Suppressor macrophage (primary cell): ENCODE data around the gene FAR2.
A peak's percentile ranks its signal among the peaks of the same experiment; 100 is the strongest.
"Not testable (repeated sequence)": the region's sequence is repeated elsewhere in the genome, so short reads cannot be mapped to it uniquely, and the experiment has no call there.

Experiments used
- DNase-seq, 4 experiments: peaks; one replicate each; pipeline ENCODE4 v3.0.0-alpha.2; 2020 to 2022

FAR2 gene

DNA sequence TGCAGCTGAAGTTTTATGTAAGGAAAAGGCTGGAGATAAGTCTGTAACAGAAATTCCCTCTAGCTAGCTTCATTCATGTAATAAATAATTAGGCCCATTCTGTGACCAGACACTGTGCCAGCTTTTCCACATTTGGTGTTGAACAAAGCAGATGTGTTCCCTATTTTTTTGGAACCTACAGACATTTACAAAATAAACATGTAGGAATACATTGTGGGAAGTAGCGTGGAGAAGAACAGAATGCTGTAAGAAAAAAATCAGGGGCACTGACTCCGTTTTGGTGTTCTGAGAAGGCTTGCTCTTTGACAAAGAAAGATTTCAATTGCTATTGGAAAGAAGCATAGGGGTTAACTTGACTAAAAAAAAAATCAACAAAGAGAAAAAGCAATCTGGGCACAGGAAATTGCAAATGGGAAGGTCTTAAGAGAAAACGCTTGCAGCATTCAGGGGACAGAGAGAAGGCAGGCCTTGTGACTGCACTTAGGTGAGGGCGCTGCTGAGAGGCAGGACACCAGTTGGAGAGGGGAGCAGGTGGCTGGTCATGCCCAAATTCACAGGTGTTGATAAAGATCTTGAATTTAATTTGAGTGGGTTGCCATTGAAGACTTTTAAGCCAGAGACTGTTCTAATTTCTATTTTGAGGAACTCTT is 4.0 kb downstream of the FAR2 start:
- peak in 1 of 4 experiments; percentile 24 for DNase-seq

DNA sequence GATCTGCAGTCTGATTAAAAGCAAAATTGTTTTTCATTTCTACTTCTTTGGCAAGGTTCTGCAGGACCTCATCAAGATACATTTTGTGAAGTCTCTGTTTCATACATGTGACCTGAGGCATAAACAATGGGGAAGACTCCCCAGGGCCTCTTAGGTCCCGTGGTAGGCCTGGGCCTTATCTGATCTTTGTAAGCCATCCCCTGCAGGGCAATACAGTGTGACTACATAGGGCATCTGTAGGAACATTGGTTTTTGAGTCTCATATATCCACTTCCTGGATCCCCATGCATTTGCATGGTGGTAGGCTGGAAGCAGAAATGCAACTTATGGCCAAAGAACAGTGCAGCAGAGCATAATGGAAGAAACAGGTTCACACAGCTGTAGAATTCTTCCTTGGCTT is 6.0 kb downstream of the FAR2 start:
- DNase-seq = peak in 1 of 4 experiments; percentile 24

DNA sequence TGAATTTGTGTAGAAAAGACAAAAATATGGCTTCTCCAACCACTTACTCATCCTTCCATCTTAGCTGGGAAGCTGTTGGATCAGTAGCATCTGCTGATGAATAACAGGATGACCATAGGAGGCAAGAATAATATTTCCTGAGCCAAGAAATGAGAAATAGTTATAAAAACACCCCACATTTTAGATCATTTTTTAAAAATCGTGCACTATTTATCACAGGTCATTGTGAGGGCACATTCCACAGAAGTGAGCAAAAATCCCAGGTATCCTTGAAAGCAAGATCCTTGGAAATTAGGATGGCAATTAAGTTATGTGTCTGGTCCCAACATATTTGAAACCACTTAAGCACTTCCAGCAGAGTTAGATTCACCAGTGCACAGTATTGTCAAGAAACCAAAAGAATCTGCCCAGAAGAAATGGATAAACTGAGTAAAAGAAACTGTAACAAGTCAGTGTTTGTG is 8.4 kb downstream of the FAR2 start:
- DNase-seq = no peak

DNA sequence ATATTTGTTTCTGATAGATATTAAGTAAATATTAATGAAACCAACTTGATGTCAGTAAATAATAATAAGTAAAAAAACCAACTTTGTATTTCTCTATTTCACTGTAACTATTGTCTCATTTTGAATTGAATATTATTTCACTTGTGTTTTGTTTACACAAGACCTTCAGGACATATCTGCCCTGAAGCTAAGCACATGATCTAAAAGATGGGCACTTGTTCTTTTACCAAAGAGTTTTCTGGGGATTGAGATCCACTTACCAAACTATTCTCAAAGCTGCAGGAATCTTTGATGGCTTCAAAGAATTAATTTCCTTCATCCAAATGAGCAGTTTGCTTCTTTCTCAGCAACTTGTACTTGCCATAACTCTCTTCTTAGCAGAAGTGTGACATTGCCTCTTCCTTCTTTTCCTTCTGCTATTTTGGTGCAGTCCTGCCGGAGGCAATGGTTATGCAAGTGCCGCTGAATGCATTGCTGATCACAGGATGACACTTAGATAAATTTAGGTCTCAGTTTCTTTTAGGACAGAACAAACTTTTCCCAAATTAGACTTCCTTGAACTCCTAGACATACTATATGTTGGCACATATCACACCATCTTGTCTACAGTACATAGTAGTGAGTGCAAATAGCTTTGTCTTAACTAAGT is 9.2 kb downstream of the FAR2 start:
- peak; percentile 65 to 88 (median 83) for DNase-seq

DNA sequence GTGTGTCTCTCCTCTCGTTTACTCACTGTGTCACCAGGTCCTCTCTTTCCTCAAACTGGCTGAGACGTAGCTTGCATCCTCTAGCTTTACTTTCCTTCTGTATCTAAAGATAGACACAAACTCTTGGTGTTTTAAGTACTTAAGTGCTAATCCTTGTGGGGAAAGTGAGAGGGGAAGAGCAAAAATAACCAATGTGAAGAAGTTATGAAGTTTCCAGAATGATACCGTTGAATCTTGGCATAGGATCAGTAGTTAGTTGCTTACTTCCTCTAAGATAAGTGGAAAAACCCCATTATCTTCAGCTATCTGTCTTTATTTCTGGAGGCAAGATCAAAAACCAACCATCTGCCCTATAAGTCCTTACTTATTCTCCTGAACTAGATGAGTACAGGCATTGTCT is 10.6 kb downstream of the FAR2 start:
- peak in 1 of 4 experiments; percentile 17 for DNase-seq

DNA sequence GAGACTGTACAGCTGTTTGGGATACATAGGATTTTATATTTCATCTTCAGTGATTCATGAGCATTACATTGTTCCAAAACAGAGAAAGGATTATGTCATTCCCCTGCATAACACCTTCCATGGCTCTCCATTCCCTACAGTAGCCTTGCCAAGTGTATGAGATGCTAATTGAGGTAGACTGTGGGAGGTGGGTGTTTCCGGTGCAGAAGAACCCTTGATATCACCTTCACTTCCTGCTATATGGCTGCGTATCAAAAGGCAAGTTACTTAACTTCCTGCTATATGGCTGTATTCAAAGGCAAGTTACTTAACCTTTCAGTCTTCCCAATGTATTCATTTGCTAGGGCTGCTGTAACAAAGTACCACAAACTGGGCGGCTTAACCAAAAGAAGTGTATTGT is 11.2 kb downstream of the FAR2 start:
- peak in 3 of 4 experiments; percentile 23 to 41 (median 40) for DNase-seq

DNA sequence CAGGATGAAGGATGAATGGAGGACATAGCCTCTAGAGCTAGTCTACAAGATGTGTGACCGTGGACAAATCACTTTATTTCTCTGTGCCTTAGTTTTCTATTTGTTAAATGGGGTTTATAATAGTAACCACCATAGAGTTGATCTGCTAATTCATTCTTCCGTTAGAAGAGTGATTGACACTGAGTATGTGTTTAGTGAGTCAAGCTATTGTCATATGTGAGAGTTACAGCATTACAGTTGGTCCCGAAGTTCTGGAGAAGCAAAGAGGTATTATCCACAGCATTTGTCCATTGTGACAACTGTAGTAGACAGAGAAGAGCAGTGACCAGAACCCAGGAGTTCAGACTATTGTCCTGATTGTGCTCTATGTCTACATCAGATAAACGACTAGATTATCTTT is 14.1 kb downstream of the FAR2 start:
- no peak for DNase-seq

DNA sequence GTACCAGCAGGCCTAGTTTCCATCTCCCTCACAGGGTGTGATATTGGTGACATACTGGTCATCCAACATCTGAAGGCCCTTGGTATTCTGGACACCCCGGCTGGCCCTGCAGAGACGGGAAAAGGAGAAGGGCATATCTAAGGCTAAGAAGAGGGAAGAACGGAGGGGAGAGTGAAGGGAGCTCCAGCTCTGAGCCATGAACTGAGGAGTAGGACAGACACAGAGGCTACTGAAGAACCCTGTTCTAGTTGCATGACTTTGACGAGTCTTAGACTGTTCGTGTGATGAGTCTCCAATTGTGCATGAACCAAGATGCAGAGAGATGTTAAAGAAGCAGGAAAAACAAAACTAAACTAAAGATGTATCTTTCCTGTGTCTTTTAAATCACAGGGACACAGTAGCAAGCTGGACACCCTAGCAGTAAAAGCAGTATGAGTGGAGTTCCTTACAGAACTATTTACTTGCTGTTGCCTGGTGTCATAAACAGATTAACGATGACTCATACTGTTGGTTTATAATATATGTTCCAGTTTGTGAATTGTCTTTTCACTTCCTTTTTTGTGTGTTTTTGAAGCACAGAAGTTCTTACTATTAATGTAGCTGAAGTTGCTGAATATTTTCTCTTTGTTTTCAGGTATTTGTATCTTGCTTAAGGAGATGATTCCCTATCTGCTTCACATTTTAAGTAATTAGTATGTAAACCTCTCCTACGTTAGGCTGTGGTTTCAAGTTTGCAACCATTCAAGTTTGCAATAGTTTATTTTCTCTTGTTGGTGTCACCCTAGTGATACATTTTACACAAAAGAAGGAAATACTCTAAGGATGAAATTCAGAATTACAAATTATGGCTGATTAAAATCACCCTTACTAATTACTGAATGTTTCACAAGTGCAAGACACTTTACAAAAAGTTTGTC is 15.7 kb downstream of the FAR2 start:
- peak; percentile 56 to 91 (median 74) for DNase-seq

DNA sequence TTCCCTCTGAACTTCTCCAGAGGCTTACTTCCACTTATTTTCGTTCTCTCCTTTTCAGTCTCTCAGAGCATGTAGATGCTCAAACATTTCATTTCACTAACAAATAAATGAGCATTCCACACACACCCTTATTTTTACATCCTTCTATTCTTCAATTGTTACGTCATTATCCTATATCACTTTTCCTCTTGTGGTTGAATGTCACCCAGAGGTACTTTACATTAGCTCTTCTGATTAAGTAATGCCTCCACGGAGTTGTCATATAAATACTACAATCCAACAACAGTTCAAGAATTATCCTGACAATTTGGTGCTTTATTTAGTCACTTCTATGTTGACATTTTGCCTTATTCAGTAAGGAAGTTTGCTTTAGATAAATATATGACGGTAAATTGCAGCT is 18.4 kb downstream of the FAR2 start:
- no peak for DNase-seq

DNA sequence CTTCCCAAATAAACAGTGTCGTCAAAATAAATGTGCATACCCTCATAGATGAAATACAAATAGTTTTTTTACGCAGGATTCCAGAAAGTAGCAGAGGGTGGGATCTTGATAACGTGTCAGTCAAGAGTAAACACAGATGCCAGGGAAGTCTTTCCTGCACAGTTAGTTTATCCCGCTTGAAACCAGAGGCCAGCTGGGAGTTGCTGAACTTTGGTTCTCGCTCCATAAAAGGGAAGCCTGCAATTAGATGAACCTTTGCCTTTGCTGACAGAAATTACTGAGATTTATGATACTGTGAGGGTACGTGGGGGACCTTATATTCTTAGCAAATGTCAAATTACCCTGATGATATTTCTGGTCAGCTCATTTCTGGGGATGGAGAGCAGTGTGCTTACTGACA is 18.9 kb downstream of the FAR2 start:
- no peak for DNase-seq

DNA sequence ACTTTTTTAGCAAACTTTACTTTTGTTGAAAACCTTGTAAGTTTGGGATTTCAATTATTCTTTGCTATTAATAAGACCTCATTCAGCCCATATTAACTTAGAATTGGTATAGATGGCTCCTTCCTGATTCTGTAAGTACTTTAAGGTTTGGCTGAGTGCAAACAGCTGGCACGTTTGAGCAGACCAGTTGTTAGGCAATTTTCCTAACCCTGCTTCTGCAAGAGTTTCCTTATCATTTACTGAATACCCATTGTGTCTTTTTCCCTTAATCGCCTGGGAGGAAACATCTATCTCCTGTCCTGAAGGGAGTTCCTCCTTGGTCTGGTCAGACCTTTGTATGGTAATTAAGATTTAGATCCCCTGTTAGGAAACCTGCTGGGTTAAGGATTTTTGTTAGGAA is 20.9 kb downstream of the FAR2 start:
- DNase-seq = peak in 3 of 4 experiments; percentile 38 to 40 (median 39)

DNA sequence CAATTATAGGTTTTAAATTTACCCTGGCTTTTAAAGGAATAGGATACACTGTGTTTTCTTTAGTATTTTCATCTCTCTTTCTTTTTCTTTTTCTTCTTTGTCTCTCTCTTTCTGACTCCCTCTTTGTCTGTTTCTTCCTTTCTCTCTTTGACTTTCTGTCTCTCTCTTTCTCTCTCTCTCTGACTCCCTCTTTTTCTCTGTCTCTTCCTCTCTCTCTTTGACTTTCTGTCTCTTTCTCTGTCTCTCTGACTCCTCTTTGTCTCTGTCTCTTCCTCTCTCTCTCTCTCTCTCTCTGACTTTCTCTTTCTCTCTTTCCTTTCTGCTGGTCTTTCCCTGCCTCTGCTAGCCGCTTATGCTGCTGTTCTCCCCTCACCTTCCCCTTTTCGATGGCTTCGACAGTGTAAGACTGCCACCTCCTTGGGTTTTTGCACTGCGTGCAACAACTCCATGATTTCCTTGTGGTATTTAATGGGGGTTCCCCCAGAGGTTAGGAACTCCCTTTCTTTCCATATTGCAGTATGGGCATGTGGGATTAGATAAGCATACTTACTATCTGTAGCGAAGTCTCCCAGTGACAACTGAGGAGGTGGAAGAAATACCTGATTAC is 21.5 kb downstream of the FAR2 start:
- peak; percentile 36 to 74 (median 70) for DNase-seq

DNA sequence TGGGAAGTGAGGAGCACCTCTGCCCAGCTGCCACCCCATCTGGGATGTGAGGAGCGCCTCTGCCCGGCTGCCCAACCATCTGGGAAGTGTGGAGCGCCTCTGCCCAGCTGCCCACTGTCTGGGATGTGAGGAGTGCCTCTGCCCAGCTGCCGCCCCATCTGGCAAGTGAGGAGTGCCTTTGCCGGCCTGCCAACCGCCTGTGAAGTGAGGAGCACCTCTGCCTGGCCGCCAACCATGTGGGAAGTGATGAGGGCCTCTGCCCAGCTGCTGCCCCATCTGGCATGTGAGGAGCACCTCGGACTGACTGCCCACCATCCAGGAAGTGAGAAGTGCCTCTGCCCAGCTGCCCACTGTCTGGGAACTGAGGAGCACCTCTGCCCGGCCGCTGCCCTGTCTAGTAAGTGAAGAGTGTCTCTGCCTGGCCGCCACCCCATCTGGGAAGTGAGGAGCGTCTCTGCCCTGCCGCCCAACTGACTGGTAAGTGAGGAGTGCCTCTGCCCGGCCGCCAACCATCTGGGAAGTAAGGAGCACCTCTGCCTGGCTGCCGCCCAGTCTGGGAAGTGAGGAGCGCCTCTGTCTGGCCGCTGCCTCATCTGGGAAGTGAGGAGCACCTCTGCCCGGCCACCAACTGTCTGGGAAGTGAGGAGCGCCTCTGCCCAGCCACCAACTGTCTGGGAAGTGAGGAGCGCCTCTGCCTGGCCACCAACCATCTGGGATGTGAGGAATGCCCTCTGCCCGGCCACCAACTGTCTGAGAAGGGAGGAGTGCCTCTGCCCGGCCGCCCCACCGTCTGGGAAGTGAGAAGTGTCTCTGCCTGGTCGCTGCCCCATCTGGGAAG is 22.6 kb downstream of the FAR2 start:
- no peak for DNase-seq

DNA sequence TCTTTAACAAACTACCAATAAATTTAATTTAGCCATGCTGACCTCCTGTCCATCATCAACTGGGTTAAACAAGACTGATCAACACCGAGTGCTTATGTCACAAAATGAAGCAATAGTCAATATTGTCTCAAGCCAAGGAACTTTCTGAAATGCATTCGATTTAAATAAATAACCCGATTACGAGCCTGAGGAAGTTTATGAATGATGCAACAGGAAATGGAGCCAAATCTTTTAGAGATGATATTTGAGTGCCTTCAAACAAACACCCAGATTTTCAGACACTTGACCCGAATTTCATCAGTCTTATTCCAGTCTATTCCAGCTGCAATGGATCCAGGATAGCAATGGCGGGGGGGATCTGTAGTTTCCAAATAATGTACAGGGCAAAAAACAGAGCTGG is 27.9 kb downstream of the FAR2 start:
- peak in 2 of 4 experiments; percentile 34 to 35 for DNase-seq

DNA sequence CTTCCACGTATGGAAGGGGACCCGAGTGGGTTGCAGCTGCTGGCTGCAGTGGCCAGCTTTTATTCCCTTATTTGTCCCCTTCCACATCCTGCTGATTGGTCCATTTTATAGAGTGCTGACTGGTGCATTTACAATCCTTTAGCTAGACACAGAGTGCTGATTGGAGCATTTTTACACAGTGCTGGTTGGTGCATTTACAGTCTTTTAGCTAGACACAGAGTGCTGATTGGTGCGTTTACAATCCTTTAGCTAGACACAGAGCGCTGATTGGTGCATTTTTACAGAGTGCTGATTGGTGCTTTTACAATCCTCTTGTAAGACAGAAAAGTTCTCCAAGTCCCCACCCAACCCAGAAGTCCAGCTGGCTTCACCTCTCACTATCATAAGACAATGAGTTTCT is 33.2 kb downstream of the FAR2 start:
- not testable (repeated sequence) for DNase-seq

DNA sequence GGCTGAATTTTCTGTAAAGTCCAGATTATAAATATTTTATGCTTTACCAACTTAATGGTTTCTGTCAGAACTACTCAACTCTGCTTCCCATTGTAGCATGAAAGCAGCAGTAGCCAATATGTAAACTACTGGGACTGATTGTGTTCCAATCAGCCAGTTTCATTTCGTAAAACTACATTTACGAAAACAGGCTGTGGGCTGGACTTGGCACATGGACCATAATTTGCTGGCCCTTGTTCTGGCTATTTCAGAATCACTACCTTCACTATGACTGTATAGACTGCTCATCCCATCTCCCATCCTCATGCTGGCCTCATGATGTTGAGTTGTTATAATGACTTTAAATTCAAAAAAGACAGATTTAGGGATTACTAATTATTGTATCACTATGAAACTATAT is 38.7 kb downstream of the FAR2 start:
- DNase-seq = peak in 1 of 4 experiments; percentile 13

DNA sequence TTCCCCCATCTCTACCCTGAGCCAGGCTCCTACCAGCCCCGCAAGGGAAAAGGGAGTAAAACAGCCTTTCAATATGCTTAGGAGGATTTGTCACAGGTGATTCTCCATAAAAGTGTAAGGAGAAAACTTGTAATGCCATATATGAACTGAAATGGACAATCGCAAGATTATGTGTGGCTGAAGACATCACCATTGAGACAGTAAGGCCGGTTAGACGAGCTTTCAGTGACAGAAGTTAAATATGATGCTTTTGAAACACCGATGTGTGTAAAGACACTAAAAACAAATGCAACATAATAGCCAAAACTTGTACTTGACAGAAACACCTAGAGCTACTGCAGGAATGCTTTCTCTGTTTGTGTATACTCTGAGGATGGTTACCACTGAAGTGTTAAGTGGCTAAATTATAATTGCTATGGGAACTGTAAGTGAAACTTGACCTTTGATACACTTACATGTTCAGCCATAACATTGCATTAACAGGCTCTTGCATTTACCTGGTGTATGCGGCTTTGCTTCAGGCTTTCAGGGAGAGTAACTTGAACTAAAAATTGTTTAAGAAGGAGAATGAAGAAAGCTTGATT is 42.3 kb downstream of the FAR2 start:
- no peak for DNase-seq

DNA sequence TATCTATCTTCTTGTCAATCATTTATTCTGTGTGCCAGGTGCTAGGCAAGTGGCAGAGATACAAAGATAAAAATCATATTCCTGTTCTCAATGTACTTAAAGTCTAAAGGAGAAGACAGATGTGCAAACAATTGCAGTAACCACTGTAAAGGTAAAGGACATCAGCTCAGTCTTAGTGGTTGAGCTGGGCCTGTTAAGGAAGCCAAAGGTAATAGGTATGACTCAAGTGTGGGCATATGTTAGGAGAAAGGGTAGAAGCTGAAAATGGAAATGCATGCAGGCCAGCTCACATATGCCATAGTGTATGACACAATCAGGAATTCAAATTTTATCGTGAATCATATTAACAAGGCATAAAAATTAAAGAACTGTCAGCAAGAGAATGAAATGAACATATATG is 49.8 kb downstream of the FAR2 start:
- DNase-seq = no peak

DNA sequence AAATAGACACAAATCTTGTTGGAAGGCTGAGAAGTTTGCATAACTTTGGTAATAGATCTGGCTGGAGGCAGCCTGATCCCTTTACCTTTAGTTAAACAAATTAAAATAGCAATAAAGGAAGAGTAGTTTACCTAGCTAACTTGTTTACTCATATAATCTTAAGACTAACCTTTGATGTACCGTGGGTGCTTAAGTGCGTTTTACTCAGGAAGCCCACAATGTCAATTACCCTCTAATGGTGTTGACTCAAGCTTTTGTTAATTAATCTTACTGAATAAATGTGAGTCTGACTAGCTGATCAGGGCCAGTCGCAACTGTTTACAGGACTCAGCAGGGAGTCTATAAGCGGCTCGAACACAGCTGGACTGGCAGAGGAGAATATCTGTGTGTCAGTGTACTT is 51.5 kb downstream of the FAR2 start:
- DNase-seq = no peak

DNA sequence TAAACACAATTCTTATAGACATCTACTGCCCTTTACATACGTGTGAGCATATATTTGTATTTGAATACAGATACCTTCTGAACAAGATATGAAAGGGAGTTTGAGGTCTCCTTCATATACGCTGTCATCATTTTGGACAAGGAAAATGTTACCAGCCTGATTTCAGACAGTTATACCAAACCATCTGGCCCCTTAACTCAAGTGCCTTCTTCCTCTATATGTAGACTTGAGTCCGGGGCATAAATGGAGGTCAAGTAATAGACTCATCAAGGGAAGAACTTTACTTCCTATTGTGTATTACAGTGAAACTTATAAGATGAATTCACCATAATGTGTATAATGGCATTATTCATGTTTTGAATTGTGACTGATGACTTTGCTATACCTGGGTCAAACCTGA is 52.2 kb downstream of the FAR2 start:
- peak in 1 of 4 experiments; percentile 13 for DNase-seq

DNA sequence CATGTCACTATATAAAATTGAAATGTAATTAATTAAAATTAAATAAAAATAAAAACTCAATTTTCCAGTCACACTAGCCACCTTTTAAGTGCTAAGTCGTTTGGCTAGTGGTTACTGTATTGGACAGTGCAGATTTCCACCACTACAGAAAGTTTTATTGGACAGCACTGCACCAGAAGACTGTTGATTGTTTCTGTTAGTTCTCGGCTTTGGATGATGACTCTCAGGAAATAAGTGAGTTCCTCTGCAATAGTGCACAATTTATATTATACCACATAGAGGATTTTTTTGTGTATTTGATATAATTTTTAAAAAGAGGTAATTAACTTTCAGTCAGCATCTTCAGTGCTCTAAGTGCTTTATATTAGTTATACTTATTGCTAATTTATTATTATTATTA is 52.7 kb downstream of the FAR2 start:
- DNase-seq = no peak
